ENCODE data around the gene EIF6.
A peak's percentile ranks its signal among the peaks of the same experiment; 100 is the strongest.

Gene EIF6

DNA sequence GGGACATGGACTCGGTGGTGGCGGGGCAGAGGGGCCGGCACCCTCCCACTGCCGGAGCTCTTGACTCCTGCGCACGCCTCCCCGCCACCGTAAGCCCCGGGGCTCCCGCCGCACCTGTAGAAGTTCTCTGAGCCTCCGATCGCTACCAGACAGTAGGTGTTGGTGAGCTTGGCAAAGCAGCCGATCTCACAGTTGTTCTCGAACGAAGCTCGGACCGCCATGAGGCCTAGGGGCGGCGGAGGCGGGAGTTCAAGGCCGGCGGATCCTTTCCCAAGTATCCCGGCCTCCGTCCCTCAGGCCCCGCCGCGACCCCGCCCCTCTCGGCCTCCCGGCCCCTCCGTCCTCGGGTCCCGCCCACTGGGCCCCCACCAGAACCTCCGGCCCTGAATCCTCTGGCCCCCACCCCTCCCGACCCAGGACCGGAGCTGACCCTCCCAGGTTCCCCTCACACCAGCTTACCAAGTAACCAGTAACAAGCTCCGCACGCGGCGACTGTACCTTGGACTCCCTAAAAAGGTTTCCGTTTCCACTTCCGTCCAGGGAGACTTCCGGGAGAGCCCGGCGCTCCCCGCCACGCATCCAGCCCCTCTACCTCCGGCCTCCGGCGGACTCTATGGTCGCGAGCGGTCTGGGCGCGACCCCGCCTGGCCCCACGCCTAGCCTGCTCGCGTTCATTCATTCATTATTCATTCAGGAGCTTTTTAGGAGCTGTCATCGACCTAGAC lies at the start of gene EIF6:
Gene EIF6, minus strand, starts transcription at position 506 of the 725 bp plus-strand sequence. Its CDS starts 285 bp downstream, at position 221.
- H3K36me3 ChIP-seq (ENCODE audit: control insufficient read depth, insufficient read depth, low read length): peaks cover 12% of the 10 kb centered on the region
- peak within 1 kb of the TSS; percentile 74 for H3K9ac ChIP-seq (ENCODE audit: low read length)
- peak within 1 kb of the TSS; percentile 72 for H3K4me3 ChIP-seq (ENCODE audit: low read length)
- peak within 1 kb of the TSS; percentile 79 for H3K27ac ChIP-seq (ENCODE audit: low read depth, low read length)
- H3K27me3 ChIP-seq (ENCODE audit: control insufficient read depth, insufficient read depth, low read length): no peaks in the 10 kb centered on the region
- peaks cover 10% of the 10 kb centered on the region for H3K4me1 ChIP-seq (ENCODE audit: control insufficient read depth, insufficient read depth, low read length)

GRCh38 chr20:35333606-35334005 lies 49.0 kb upstream of the EIF6 start:
- Histone ChIP-seq H3K36me3 (ENCODE audit: control insufficient read depth, insufficient read depth, low read length) (no peaks in the 10 kb centered on the region), H3K9ac (ENCODE audit: low read length) (no peak overlapping the region), H3K27me3 (ENCODE audit: control insufficient read depth, insufficient read depth, low read length) (no peaks in the 10 kb centered on the region), H3K4me3 (ENCODE audit: low read length) (no peak overlapping the region), H3K4me1 (ENCODE audit: control insufficient read depth, insufficient read depth, low read length) (peaks cover 36% of the 10 kb centered on the region), H3K27ac (ENCODE audit: low read depth, low read length) (peak overlapping the region; percentile 81)

DNA sequence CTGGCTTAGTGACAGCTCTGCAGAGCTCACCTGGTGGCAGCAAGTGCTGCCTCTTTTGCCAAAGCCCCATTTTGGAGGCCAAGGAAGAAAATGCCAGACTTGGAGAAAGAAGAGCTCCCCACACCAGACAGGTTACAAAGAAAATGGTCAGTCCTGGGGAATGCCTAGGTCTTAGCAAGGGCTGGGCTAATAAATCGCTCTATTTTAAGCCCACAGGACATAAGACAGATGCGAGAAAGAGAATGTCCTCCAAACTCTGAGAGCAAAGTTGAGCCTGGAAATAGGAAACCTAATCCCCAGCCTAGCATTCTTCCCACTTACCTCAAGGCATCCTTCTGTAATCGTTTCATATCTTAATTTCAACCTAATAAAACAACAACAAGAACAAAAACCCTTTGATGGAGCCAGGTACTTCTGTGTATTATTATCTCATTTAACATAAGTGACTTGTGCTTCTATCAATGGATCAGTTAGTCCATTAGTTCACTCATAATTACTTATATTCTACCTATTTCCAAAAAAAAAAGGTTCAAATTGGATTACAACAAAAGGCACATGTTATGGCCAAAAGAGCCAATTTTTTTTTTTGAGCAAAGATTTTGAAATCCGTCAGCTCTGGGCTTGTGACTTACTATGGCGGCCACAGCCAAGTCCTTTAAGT lies 48.1 kb upstream of the EIF6 start:
- peak overlapping the region; percentile 53 for H3K27ac ChIP-seq (ENCODE audit: low read depth, low read length)
- no peak overlapping the region for H3K4me3 ChIP-seq (ENCODE audit: low read length)
- no peaks in the 10 kb centered on the region for H3K27me3 ChIP-seq (ENCODE audit: control insufficient read depth, insufficient read depth, low read length)
- H3K36me3 ChIP-seq (ENCODE audit: control insufficient read depth, insufficient read depth, low read length): no peaks in the 10 kb centered on the region
- peaks cover 32% of the 10 kb centered on the region for H3K4me1 ChIP-seq (ENCODE audit: control insufficient read depth, insufficient read depth, low read length)
- H3K9ac ChIP-seq (ENCODE audit: low read length): no peak overlapping the region

- Histone ChIP-seq H3K27ac (ENCODE audit: low read depth, low read length) (no peak overlapping the region), H3K4me3 (ENCODE audit: low read length) (no peak overlapping the region), H3K36me3 (ENCODE audit: control insufficient read depth, insufficient read depth, low read length) (no peaks in the 10 kb centered on the region), H3K4me1 (ENCODE audit: control insufficient read depth, insufficient read depth, low read length) (peaks cover 21% of the 10 kb centered on the region), H3K27me3 (ENCODE audit: control insufficient read depth, insufficient read depth, low read length) (no peaks in the 10 kb centered on the region), H3K9ac (ENCODE audit: low read length) (no peak overlapping the region)
These were observed 45.0 kb upstream of the EIF6 start for GRCh38 chr20:35329435-35330139.

- no peaks in the 10 kb centered on the region for H3K36me3 ChIP-seq (ENCODE audit: control insufficient read depth, insufficient read depth, low read length)
- peaks cover 12% of the 10 kb centered on the region for H3K4me1 ChIP-seq (ENCODE audit: control insufficient read depth, insufficient read depth, low read length)
- no peaks in the 10 kb centered on the region for H3K27me3 ChIP-seq (ENCODE audit: control insufficient read depth, insufficient read depth, low read length)
- H3K9ac ChIP-seq (ENCODE audit: low read length): no peak overlapping the region
- no peak overlapping the region for H3K4me3 ChIP-seq (ENCODE audit: low read length)
- H3K27ac ChIP-seq (ENCODE audit: low read depth, low read length): no peak overlapping the region
These were observed 44.1 kb upstream of the EIF6 start for GRCh38 chr20:35328689-35329088.

DNA sequence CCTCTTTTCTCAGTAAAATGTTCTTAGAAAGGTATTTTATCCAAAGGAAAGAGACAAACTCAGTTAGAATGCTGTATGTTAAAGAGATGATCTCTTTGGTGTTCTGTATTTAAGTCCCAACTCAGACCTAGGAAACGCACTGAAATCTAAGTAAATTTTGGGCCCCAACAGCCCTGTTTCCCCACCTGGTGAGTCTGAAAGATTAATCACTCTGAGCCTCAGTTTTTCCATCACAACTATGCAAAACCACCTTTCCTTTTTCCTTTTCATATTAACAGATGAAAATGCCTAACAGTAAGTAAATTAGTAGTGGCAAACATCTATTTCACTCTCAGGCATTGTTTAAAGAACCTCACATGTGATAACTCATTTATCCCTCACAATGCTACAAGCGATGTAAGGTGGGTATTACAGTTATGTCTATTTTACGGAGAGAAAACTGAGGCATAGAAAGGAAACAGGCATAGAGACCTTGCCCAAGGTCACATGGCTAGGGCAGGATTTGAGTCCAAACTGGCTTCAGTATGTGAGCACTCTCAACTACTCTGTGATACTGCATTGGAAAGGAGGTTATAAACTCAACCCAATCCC lies 43.6 kb upstream of the EIF6 start:
- Histone ChIP-seq H3K27me3 (ENCODE audit: control insufficient read depth, insufficient read depth, low read length) (no peaks in the 10 kb centered on the region), H3K4me3 (ENCODE audit: low read length) (no peak overlapping the region), H3K9ac (ENCODE audit: low read length) (no peak overlapping the region), H3K4me1 (ENCODE audit: control insufficient read depth, insufficient read depth, low read length) (peaks cover 12% of the 10 kb centered on the region), H3K27ac (ENCODE audit: low read depth, low read length) (no peak overlapping the region), H3K36me3 (ENCODE audit: control insufficient read depth, insufficient read depth, low read length) (no peaks in the 10 kb centered on the region)

DNA sequence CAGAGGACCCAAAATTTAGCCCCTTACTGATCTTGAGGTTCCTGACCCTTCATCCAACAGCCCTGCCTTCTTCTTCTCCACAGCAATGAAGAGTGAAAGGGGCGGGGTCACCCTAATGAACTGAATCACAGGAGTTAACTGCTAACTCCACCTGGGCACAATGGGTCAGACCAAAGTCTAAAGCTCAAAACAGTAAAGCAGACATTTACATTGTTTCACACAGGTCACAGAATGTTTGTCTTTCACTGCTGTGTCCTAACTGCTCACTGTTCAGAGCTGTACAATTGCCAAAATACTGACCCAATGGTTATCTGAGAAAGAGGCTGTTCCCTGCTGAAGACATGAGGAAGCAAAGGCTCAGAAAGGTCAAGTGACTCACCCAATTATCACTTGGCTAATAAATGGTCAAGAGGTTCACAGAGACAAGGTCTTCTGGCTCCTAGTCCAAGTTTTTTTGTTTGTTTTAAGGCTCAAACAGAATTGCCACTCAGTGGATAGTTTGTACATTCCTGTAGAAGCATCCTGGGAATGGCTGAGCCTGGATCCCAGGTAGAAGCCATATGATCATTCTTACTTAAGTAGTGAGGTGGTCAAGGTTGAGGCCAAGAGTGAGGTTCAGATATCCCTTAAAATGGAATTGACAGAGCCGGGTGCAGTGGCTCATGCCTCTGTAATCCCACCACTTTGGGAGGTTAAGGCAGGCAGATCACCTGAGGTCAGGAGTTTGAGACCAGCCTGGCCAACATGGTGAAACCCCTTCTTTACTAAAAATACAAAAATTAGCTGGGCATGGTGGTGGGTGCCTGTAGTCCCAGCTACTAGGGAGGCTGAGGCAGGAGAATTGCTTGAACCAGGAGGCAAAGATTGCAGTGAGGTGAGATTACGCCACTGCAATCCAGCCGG lies 42.8 kb upstream of the EIF6 start:
- Histone ChIP-seq H3K9ac (ENCODE audit: low read length) (no peak overlapping the region), H3K27me3 (ENCODE audit: control insufficient read depth, insufficient read depth, low read length) (no peaks in the 10 kb centered on the region), H3K36me3 (ENCODE audit: control insufficient read depth, insufficient read depth, low read length) (no peaks in the 10 kb centered on the region), H3K27ac (ENCODE audit: low read depth, low read length) (no peak overlapping the region), H3K4me3 (ENCODE audit: low read length) (no peak overlapping the region), H3K4me1 (ENCODE audit: control insufficient read depth, insufficient read depth, low read length) (peaks cover 7% of the 10 kb centered on the region)

DNA sequence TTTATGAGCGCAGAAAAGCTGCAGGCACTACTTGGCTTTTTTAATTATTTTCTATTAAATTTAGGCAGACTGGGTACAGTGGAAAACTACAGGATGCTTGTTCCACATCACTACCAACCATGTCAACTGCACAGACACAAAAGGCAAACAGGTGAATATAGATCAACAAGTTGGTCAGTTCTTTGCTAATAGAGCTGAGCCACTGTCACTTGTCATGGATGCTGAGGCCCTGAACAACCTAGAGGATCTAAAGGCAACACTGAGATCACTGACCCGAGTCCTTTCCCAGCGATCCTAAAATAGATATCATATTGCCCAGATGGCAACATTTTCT lies 42.1 kb upstream of the EIF6 start:
- Histone ChIP-seq H3K27me3 (ENCODE audit: control insufficient read depth, insufficient read depth, low read length) (no peaks in the 10 kb centered on the region), H3K4me3 (ENCODE audit: low read length) (no peak overlapping the region), H3K4me1 (ENCODE audit: control insufficient read depth, insufficient read depth, low read length) (peaks cover 1% of the 10 kb centered on the region), H3K27ac (ENCODE audit: low read depth, low read length) (no peak overlapping the region), H3K9ac (ENCODE audit: low read length) (no peak overlapping the region), H3K36me3 (ENCODE audit: control insufficient read depth, insufficient read depth, low read length) (no peaks in the 10 kb centered on the region)

GRCh38 chr20:35326021-35326739 lies 41.6 kb upstream of the EIF6 start:
- H3K4me1 ChIP-seq (ENCODE audit: control insufficient read depth, insufficient read depth, low read length): no peaks in the 10 kb centered on the region
- H3K9ac ChIP-seq (ENCODE audit: low read length): no peak overlapping the region
- no peak overlapping the region for H3K4me3 ChIP-seq (ENCODE audit: low read length)
- no peaks in the 10 kb centered on the region for H3K27me3 ChIP-seq (ENCODE audit: control insufficient read depth, insufficient read depth, low read length)
- no peaks in the 10 kb centered on the region for H3K36me3 ChIP-seq (ENCODE audit: control insufficient read depth, insufficient read depth, low read length)
- no peak overlapping the region for H3K27ac ChIP-seq (ENCODE audit: low read depth, low read length)

GRCh38 chr20:35325401-35325800 lies 40.8 kb upstream of the EIF6 start:
- Histone ChIP-seq H3K4me3 (ENCODE audit: low read length) (no peak overlapping the region), H3K27ac (ENCODE audit: low read depth, low read length) (no peak overlapping the region), H3K4me1 (ENCODE audit: control insufficient read depth, insufficient read depth, low read length) (peaks cover 3% of the 10 kb centered on the region), H3K9ac (ENCODE audit: low read length) (no peak overlapping the region), H3K36me3 (ENCODE audit: control insufficient read depth, insufficient read depth, low read length) (no peaks in the 10 kb centered on the region), H3K27me3 (ENCODE audit: control insufficient read depth, insufficient read depth, low read length) (no peaks in the 10 kb centered on the region)

DNA sequence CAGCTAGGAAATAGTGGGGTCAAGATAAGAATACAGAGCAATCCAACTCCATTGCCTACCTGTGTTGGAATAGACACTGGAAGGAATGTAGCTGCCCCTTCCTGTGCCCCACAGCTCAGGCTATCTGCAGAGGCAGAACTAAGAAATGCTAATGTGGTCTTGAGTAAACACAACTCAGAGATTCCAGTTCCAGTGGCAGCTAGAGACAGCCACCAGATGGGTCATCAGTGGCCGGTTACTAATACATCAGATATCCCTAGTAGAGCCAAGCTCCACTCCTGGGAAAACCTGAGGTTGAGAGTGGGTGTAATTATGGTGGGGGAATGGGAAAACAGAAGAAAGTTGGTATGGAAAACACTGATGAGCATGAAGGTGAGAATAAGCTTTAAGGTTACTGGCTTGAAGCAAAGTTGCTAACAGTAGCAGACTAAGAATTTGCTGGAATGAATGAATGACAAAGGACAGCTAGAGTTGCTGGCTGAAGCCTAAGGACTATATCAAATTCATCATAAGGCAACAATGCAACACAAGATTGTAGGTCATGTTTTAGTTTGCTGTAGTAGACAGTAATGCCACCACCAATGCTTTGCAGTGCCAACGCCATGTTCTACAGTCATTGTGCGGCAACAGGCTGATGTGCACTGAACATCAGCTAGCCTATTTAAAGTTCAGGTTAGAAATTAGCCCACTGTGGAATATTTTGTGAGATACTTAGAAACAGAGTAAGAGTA lies 36.0 kb upstream of the EIF6 start:
- peak overlapping the region; percentile 67 for H3K27ac ChIP-seq (ENCODE audit: low read depth, low read length)
- H3K9ac ChIP-seq (ENCODE audit: low read length): no peak overlapping the region
- no peaks in the 10 kb centered on the region for H3K27me3 ChIP-seq (ENCODE audit: control insufficient read depth, insufficient read depth, low read length)
- H3K36me3 ChIP-seq (ENCODE audit: control insufficient read depth, insufficient read depth, low read length): no peaks in the 10 kb centered on the region
- peaks cover 34% of the 10 kb centered on the region for H3K4me1 ChIP-seq (ENCODE audit: control insufficient read depth, insufficient read depth, low read length)
- H3K4me3 ChIP-seq (ENCODE audit: low read length): no peak overlapping the region
